ENCODE measurements around the gene MED23.

MED23 gene

DNA sequence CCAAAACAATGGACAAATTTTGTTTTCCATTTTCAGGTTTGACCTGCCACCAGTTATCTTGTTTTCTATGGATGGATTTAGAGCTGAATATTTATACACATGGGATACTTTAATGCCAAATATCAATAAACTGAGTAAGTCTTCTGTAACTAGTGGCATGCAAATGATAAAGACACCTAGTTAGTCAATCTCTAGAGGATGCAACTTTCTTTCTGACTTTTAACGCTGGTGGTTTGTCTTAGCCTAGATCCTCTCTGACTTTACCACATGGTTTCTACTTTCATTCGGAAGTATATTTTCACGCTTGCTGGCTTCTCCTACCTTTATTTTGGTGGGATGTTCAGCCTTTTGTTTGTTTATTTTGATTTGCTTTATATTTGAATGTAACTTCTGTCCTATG, 30.2 kb upstream of the MED23 start:
- H2AK5ac ChIP-seq (ENCODE audit: low read length), result no peak overlapping the region
- H3K79me2 ChIP-seq (ENCODE audit: control insufficient read depth, insufficient read depth, low read length), result no peaks in the 10 kb centered on the region
- no peak overlapping the region for H3K27ac ChIP-seq (ENCODE audit: low read depth, low read length)
- no CpG with 5 or more reads among the region's 3 CpGs for WGBS (ENCODE audit: extremely low coverage, insufficient coverage, low lambda C conversion rate)
- H3K23ac ChIP-seq (ENCODE audit: low read length), result no peak overlapping the region
- no peak overlapping the region for H3K4me3 ChIP-seq (ENCODE audit: low read length)
- H3K79me1 ChIP-seq (ENCODE audit: low read length), result no peaks in the 10 kb centered on the region
- H3K9ac ChIP-seq (ENCODE audit: low read length), result no peak overlapping the region
- no peaks in the 10 kb centered on the region for H3K4me1 ChIP-seq (ENCODE audit: control insufficient read depth, low read depth, low read length)
- H3K18ac ChIP-seq (ENCODE audit: low read length), result no peak overlapping the region
- H4K5ac ChIP-seq (ENCODE audit: low read length), result no peak overlapping the region
- no peaks in the 10 kb centered on the region for H3K36me3 ChIP-seq (ENCODE audit: control insufficient read depth, insufficient read depth, low read length)
- no peak overlapping the region for H2BK15ac ChIP-seq (replicated peaks; ENCODE audit: low read depth)
- no peak overlapping the region for H3K4ac ChIP-seq (ENCODE audit: low read depth, low read length)
- H3K4me2 ChIP-seq (ENCODE audit: low read length), result no peak overlapping the region
- DNase-seq, result no peak
- H4K8ac ChIP-seq (ENCODE audit: low read depth, low read length), result no peak overlapping the region
- H3K27me3 ChIP-seq (ENCODE audit: insufficient read depth, low read length, poor library complexity), result no peaks in the 10 kb centered on the region
- no peak overlapping the region for H2BK5ac ChIP-seq (ENCODE audit: low read length)
- no peak overlapping the region for H3K56ac ChIP-seq (ENCODE audit: low read length)
- H2BK120ac ChIP-seq (ENCODE audit: low read depth, low read length), result no peak overlapping the region

DNA sequence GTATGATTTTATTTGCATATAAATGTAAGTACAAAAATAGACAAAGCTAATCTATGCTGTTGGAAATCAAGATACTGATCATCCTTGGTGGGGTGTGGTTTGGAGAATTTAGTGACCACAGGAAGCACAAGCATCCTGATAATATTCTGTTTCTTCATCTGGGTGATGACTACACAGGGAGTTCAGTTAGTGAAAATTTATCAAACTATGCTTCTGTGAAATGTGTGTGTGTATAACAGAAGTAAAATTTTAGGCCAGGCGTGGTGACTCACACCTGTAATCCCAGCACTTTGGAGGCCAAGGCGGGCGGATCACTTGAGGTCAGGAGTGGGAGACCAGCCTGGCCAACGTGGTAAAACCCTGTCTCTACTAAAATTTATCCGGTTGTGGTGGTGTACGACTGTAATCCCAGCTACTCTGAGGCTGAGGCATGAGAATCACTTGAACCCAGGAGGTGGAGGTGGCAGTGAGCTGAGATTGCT, 29.6 kb upstream of the MED23 start:
- H2BK5ac ChIP-seq (ENCODE audit: low read length), result no peak overlapping the region
- no CpG with 5 or more reads among the region's 6 CpGs for WGBS (ENCODE audit: extremely low coverage, insufficient coverage, low lambda C conversion rate)
- no peak overlapping the region for H4K8ac ChIP-seq (ENCODE audit: low read depth, low read length)
- H4K5ac ChIP-seq (ENCODE audit: low read length), result no peak overlapping the region
- H3K27ac ChIP-seq (ENCODE audit: low read depth, low read length), result no peak overlapping the region
- DNase-seq, result no peak
- no peak overlapping the region for H3K9ac ChIP-seq (ENCODE audit: low read length)
- H3K36me3 ChIP-seq (ENCODE audit: control insufficient read depth, insufficient read depth, low read length), result no peaks in the 10 kb centered on the region
- no peak overlapping the region for H3K23ac ChIP-seq (ENCODE audit: low read length)
- no peak overlapping the region for H3K4me2 ChIP-seq (ENCODE audit: low read length)
- H3K79me1 ChIP-seq (ENCODE audit: low read length), result no peaks in the 10 kb centered on the region
- no peaks in the 10 kb centered on the region for H3K4me1 ChIP-seq (ENCODE audit: control insufficient read depth, low read depth, low read length)
- H2BK15ac ChIP-seq (replicated peaks; ENCODE audit: low read depth), result no peak overlapping the region
- H3K4me3 ChIP-seq (ENCODE audit: low read length), result no peak overlapping the region
- no peak overlapping the region for H3K56ac ChIP-seq (ENCODE audit: low read length)
- H3K27me3 ChIP-seq (ENCODE audit: insufficient read depth, low read length, poor library complexity), result no peaks in the 10 kb centered on the region
- no peak overlapping the region for H3K4ac ChIP-seq (ENCODE audit: low read depth, low read length)
- no peak overlapping the region for H2AK5ac ChIP-seq (ENCODE audit: low read length)
- H3K79me2 ChIP-seq (ENCODE audit: control insufficient read depth, insufficient read depth, low read length), result no peaks in the 10 kb centered on the region
- no peak overlapping the region for H3K18ac ChIP-seq (ENCODE audit: low read length)
- no peak overlapping the region for H2BK120ac ChIP-seq (ENCODE audit: low read depth, low read length)

DNA sequence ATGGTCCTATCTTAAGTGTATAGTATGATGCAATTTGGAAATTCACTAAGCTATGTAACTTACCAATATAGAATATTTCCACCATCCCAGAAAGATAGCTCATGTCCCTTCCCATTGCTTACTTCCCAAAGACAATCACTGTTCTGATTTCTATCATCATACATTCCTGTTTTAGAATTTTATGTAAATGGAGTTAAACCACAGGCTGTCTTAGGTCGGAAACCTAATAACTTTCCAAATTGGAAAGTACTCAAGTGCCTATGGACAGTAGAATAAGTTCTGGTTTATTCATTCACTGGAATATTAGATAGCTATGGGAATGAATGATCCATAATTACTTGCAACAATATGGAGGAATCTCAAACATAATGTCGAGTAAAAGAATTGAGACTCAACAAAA, 29.2 kb upstream of the MED23 start:
- Histone ChIP-seq H3K79me1 (ENCODE audit: low read length) (no peaks in the 10 kb centered on the region), H2AK5ac (ENCODE audit: low read length) (no peak overlapping the region), H2BK120ac (ENCODE audit: low read depth, low read length) (no peak overlapping the region), H3K18ac (ENCODE audit: low read length) (no peak overlapping the region), H4K8ac (ENCODE audit: low read depth, low read length) (no peak overlapping the region), H3K79me2 (ENCODE audit: control insufficient read depth, insufficient read depth, low read length) (no peaks in the 10 kb centered on the region), H3K4me3 (ENCODE audit: low read length) (no peak overlapping the region), H2BK5ac (ENCODE audit: low read length) (no peak overlapping the region), H2BK15ac (replicated peaks; ENCODE audit: low read depth) (no peak overlapping the region), H3K27ac (ENCODE audit: low read depth, low read length) (no peak overlapping the region), H3K4me1 (ENCODE audit: control insufficient read depth, low read depth, low read length) (no peaks in the 10 kb centered on the region), H3K4ac (ENCODE audit: low read depth, low read length) (no peak overlapping the region), H3K9ac (ENCODE audit: low read length) (no peak overlapping the region), H4K5ac (ENCODE audit: low read length) (no peak overlapping the region), H3K4me2 (ENCODE audit: low read length) (no peak overlapping the region), H3K27me3 (ENCODE audit: insufficient read depth, low read length, poor library complexity) (no peaks in the 10 kb centered on the region), H3K36me3 (ENCODE audit: control insufficient read depth, insufficient read depth, low read length) (no peaks in the 10 kb centered on the region), H3K23ac (ENCODE audit: low read length) (no peak overlapping the region), H3K56ac (ENCODE audit: low read length) (no peak overlapping the region)
- no peak for DNase-seq
- no CpG with 5 or more reads among the region's 2 CpGs for WGBS (ENCODE audit: extremely low coverage, insufficient coverage, low lambda C conversion rate)

DNA sequence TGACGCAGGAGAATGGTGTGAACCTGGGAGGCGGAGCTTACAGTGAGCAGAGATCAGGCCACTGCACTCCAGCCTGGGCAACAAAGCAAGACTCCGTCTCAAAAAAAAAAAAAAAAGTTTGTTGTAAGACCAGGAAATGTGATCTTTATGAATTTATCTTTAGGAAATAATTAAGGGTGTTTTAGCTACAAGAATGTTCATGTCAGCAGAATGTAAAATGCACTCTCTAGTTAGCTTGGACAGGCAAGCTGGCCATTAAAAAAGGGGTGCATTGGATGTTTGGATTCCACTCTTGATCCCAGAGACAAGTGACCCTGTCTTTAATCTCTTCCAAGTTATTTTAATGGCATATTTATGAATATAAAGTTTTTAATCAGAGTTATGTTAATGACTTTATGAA, 28.6 kb upstream of the MED23 start:
- DNase-seq, result no peak
- Histone ChIP-seq H3K27ac (ENCODE audit: low read depth, low read length) (no peak overlapping the region), H3K79me2 (ENCODE audit: control insufficient read depth, insufficient read depth, low read length) (no peaks in the 10 kb centered on the region), H2BK120ac (ENCODE audit: low read depth, low read length) (no peak overlapping the region), H3K23ac (ENCODE audit: low read length) (no peak overlapping the region), H2BK15ac (replicated peaks; ENCODE audit: low read depth) (no peak overlapping the region), H3K4me3 (ENCODE audit: low read length) (no peak overlapping the region), H3K27me3 (ENCODE audit: insufficient read depth, low read length, poor library complexity) (no peaks in the 10 kb centered on the region), H3K4me1 (ENCODE audit: control insufficient read depth, low read depth, low read length) (no peaks in the 10 kb centered on the region), H4K5ac (ENCODE audit: low read length) (no peak overlapping the region), H3K4me2 (ENCODE audit: low read length) (no peak overlapping the region), H4K8ac (ENCODE audit: low read depth, low read length) (no peak overlapping the region), H3K4ac (ENCODE audit: low read depth, low read length) (no peak overlapping the region), H3K79me1 (ENCODE audit: low read length) (no peaks in the 10 kb centered on the region), H2BK5ac (ENCODE audit: low read length) (no peak overlapping the region), H2AK5ac (ENCODE audit: low read length) (no peak overlapping the region), H3K9ac (ENCODE audit: low read length) (no peak overlapping the region), H3K36me3 (ENCODE audit: control insufficient read depth, insufficient read depth, low read length) (no peaks in the 10 kb centered on the region), H3K56ac (ENCODE audit: low read length) (no peak overlapping the region), H3K18ac (ENCODE audit: low read length) (no peak overlapping the region)
- no CpG with 5 or more reads among the region's 3 CpGs for WGBS (ENCODE audit: extremely low coverage, insufficient coverage, low lambda C conversion rate)

DNA sequence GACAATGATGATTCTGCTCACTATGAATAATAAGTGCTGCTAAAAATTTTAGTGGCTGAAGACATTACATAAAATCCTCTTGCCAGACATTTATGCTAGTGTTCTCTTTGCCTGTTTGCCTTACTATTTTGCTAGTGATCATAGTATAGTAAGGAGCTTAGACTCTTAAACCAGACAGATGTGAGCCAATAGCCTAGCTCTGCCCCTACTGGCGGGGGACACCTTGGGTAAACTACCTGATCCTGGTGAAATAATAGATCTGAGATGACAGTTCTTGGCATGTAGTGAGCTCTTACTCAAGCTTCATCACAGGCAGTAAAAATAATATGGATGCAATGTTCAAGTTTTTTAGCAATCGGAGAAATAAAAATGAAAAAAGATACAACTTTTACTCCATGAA, 27.9 kb upstream of the MED23 start:
- Histone ChIP-seq H3K27me3 (ENCODE audit: insufficient read depth, low read length, poor library complexity) (no peaks in the 10 kb centered on the region), H2AK5ac (ENCODE audit: low read length) (no peak overlapping the region), H3K56ac (ENCODE audit: low read length) (no peak overlapping the region), H3K79me2 (ENCODE audit: control insufficient read depth, insufficient read depth, low read length) (no peaks in the 10 kb centered on the region), H4K8ac (ENCODE audit: low read depth, low read length) (no peak overlapping the region), H4K5ac (ENCODE audit: low read length) (no peak overlapping the region), H3K18ac (ENCODE audit: low read length) (no peak overlapping the region), H3K4me1 (ENCODE audit: control insufficient read depth, low read depth, low read length) (no peaks in the 10 kb centered on the region), H3K27ac (ENCODE audit: low read depth, low read length) (no peak overlapping the region), H3K79me1 (ENCODE audit: low read length) (no peaks in the 10 kb centered on the region), H3K36me3 (ENCODE audit: control insufficient read depth, insufficient read depth, low read length) (no peaks in the 10 kb centered on the region), H3K4me3 (ENCODE audit: low read length) (no peak overlapping the region), H2BK120ac (ENCODE audit: low read depth, low read length) (no peak overlapping the region), H3K4ac (ENCODE audit: low read depth, low read length) (no peak overlapping the region), H3K9ac (ENCODE audit: low read length) (no peak overlapping the region), H2BK5ac (ENCODE audit: low read length) (no peak overlapping the region), H2BK15ac (replicated peaks; ENCODE audit: low read depth) (no peak overlapping the region), H3K4me2 (ENCODE audit: low read length) (no peak overlapping the region), H3K23ac (ENCODE audit: low read length) (no peak overlapping the region)
- no CpG with 5 or more reads among the region's 2 CpGs for WGBS (ENCODE audit: extremely low coverage, insufficient coverage, low lambda C conversion rate)
- DNase-seq, result no peak

DNA sequence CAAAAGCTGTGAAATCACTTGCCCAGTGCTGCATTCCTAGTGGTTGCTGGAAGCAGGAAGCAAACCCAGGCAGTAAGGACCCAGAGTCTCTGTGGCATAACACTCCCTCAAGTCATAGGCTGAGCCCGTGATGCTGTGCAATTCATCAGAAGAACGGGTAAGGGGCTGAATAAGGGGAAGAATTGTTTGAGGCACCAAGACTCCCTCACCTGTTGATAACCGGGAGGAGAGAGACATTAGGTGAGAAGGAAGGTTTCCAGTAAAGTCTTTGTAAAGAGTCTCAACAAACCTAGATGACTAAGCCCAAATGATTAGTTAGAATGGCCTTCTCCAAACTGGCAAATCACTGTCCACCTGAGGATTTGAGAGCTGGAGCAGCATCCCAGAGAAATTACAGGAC, 27.3 kb upstream of the MED23 start:
- WGBS (ENCODE audit: extremely low coverage, insufficient coverage, low lambda C conversion rate), result no CpG with 5 or more reads among the region's 3 CpGs
- Histone ChIP-seq H2AK5ac (ENCODE audit: low read length) (no peak overlapping the region), H3K4ac (ENCODE audit: low read depth, low read length) (no peak overlapping the region), H2BK120ac (ENCODE audit: low read depth, low read length) (no peak overlapping the region), H3K27me3 (ENCODE audit: insufficient read depth, low read length, poor library complexity) (no peaks in the 10 kb centered on the region), H3K79me2 (ENCODE audit: control insufficient read depth, insufficient read depth, low read length) (no peaks in the 10 kb centered on the region), H4K8ac (ENCODE audit: low read depth, low read length) (no peak overlapping the region), H3K4me3 (ENCODE audit: low read length) (no peak overlapping the region), H2BK5ac (ENCODE audit: low read length) (no peak overlapping the region), H3K23ac (ENCODE audit: low read length) (no peak overlapping the region), H3K36me3 (ENCODE audit: control insufficient read depth, insufficient read depth, low read length) (no peaks in the 10 kb centered on the region), H3K79me1 (ENCODE audit: low read length) (no peaks in the 10 kb centered on the region), H2BK15ac (replicated peaks; ENCODE audit: low read depth) (no peak overlapping the region), H3K4me1 (ENCODE audit: control insufficient read depth, low read depth, low read length) (no peaks in the 10 kb centered on the region), H3K4me2 (ENCODE audit: low read length) (no peak overlapping the region), H3K9ac (ENCODE audit: low read length) (no peak overlapping the region), H3K56ac (ENCODE audit: low read length) (no peak overlapping the region), H3K18ac (ENCODE audit: low read length) (no peak overlapping the region), H4K5ac (ENCODE audit: low read length) (no peak overlapping the region), H3K27ac (ENCODE audit: low read depth, low read length) (no peak overlapping the region)
- DNase-seq, result no peak

Data from mesendoderm (in vitro differentiated cells).